ENCODE data around the gene LYPD4.

GRCh38 chr19:41845051-41845590 lies 638 bp upstream of the LYPD4 start:
- TF ChIP-seq, protein P1, sequence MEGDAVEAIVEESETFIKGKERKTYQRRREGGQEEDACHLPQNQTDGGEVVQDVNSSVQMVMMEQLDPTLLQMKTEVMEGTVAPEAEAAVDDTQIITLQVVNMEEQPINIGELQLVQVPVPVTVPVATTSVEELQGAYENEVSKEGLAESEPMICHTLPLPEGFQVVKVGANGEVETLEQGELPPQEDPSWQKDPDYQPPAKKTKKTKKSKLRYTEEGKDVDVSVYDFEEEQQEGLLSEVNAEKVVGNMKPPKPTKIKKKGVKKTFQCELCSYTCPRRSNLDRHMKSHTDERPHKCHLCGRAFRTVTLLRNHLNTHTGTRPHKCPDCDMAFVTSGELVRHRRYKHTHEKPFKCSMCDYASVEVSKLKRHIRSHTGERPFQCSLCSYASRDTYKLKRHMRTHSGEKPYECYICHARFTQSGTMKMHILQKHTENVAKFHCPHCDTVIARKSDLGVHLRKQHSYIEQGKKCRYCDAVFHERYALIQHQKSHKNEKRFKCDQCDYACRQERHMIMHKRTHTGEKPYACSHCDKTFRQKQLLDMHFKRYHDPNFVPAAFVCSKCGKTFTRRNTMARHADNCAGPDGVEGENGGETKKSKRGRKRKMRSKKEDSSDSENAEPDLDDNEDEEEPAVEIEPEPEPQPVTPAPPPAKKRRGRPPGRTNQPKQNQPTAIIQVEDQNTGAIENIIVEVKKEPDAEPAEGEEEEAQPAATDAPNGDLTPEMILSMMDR (conservative IDR thresholded peaks at IDR 0.05; ENCODE audit: low read depth, low read length): no peak
- TF ChIP-seq EZH2phosphoT487 (IDR thresholded peaks at IDR 0.05; ENCODE audit: borderline replicate concordance, low read length) (no peak), EZH2 (IDR thresholded peaks at IDR 0.05; ENCODE audit: low read length, unreplicated experiment) (no peak)
